DOHH2 (cell line): Measurements from ENCODE around the gene NRXN3.

Experiments used
- H3F3A ChIP-seq: fragments of 200-600 bp; sonication (generic), shearing (Covaris generic); 2 replicates; pipeline ENCODE4 v1.6.0; 2016; ENCODE audit warnings: antibody characterized with exemption, mild to moderate bottlenecking; ENCODE audit not compliant: control insufficient read depth, insufficient read depth
- H3K27ac ChIP-seq: fragments of 200-600 bp; sonication (generic); 2 replicates; pipeline ENCODE4 v1.5.1; 2014; ENCODE audit warnings: low read depth, mild to moderate bottlenecking, low read length, moderate library complexity
- H3K27me3 ChIP-seq: fragments of 200-600 bp; sonication (generic); 2 replicates; pipeline ENCODE4 v1.6.1; 2014; ENCODE audit warnings: mild to moderate bottlenecking, low read length, mixed read lengths; ENCODE audit not compliant: control insufficient read depth
- H3K36me3 ChIP-seq: fragments of 200-600 bp; sonication (generic); 2 replicates; pipeline ENCODE4 v1.6.1; 2014; ENCODE audit warnings: mild to moderate bottlenecking, low read length, moderate library complexity, mixed read lengths; ENCODE audit not compliant: control insufficient read depth
- H3K4me1 ChIP-seq: fragments of 200-600 bp; sonication (generic); 2 replicates; pipeline ENCODE4 v1.6.1; 2014; ENCODE audit warnings: mild to moderate bottlenecking, low read length, mixed read lengths; ENCODE audit not compliant: control insufficient read depth
- H3K4me2 ChIP-seq: fragments of 200-600 bp; sonication (generic); 2 replicates; pipeline ENCODE4 v1.6.0; 2014; ENCODE audit warnings: mild to moderate bottlenecking, low read length, moderate library complexity
- H3K4me3 ChIP-seq: fragments of 200-600 bp; sonication (generic); 2 replicates; pipeline ENCODE4 v1.5.1; 2014; ENCODE audit warnings: mild to moderate bottlenecking, low read length, mixed read lengths
- H3K79me2 ChIP-seq: fragments of 200-600 bp; sonication (generic); 2 replicates; pipeline ENCODE4 v1.6.1; 2014; ENCODE audit warnings: mild to moderate bottlenecking, low read length, mixed read lengths; ENCODE audit not compliant: control insufficient read depth
- H3K9me2 ChIP-seq: fragments of 200-600 bp; sonication (generic); replicated peaks from 2 replicates; pipeline ENCODE4 v1.6.1; 2014; ENCODE audit warnings: mild to moderate bottlenecking, low read length, mixed read lengths; ENCODE audit not compliant: control insufficient read depth
- H3K9me3 ChIP-seq: fragments of 200-600 bp; sonication (generic); 2 replicates; pipeline ENCODE4 v1.6.1; 2014; ENCODE audit warnings: antibody characterized with exemption, low read length, mixed read lengths; ENCODE audit not compliant: control insufficient read depth, insufficient read depth
- H4K20me1 ChIP-seq: fragments of 200-600 bp; sonication (generic); 2 replicates; pipeline ENCODE4 v1.6.0; 2014; ENCODE audit warnings: low read depth, mild to moderate bottlenecking, antibody characterized with exemption, low read length, moderate library complexity; ENCODE audit not compliant: control insufficient read depth, insufficient read depth
- EZH2phosphoT487 ChIP-seq: fragments of 200-600 bp; sonication (generic); IDR thresholded peaks from 2 replicates; pipeline ENCODE4 v1.6.1; 2017; ENCODE audit warnings: borderline replicate concordance, mild to moderate bottlenecking, antibody characterized with exemption, low read length, moderate library complexity, mixed read lengths
- TF ChIP-seq, protein P1 (sequence below): fragments of 200-600 bp; sonication (generic); IDR thresholded peaks from one replicate; pipeline ENCODE4 v1.5.1; 2014; ENCODE audit warnings: antibody characterized with exemption, mild to moderate bottlenecking, low read depth, low read length; ENCODE audit not compliant: poor library complexity, severe bottlenecking

Gene NRXN3

DNA sequence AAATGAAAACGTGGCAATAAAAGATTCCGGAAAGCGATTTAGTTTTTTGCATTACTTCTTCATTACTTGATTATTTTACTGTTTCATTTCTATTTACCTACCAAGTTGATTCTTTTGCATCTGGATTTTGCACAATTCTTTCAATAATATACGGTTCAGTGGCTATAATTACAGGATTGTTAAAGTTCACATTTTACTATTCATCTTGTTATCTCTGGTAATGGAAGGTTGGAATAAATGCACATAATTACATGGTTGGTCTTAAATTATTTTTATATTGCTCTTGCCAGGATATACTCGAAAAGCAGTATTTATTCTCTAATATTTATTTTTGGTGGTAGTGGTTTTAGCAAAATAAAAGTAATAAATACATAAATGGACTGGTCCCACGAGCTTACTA lies 1203.3 kb downstream of the NRXN3 start:
- H3K79me2 ChIP-seq = no peaks in the 10 kb centered on the region
- TF ChIP-seq, protein P1, sequence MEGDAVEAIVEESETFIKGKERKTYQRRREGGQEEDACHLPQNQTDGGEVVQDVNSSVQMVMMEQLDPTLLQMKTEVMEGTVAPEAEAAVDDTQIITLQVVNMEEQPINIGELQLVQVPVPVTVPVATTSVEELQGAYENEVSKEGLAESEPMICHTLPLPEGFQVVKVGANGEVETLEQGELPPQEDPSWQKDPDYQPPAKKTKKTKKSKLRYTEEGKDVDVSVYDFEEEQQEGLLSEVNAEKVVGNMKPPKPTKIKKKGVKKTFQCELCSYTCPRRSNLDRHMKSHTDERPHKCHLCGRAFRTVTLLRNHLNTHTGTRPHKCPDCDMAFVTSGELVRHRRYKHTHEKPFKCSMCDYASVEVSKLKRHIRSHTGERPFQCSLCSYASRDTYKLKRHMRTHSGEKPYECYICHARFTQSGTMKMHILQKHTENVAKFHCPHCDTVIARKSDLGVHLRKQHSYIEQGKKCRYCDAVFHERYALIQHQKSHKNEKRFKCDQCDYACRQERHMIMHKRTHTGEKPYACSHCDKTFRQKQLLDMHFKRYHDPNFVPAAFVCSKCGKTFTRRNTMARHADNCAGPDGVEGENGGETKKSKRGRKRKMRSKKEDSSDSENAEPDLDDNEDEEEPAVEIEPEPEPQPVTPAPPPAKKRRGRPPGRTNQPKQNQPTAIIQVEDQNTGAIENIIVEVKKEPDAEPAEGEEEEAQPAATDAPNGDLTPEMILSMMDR = no peak
- no peak for TF ChIP-seq EZH2phosphoT487
- H3K9me2 ChIP-seq = no peaks in the 10 kb centered on the region
- H3K4me1 ChIP-seq = no peaks in the 10 kb centered on the region
- H3K27me3 ChIP-seq = no peaks in the 10 kb centered on the region
- H3K36me3 ChIP-seq = no peaks in the 10 kb centered on the region
- H4K20me1 ChIP-seq = no peaks in the 10 kb centered on the region
- no peak overlapping the region for H3K27ac ChIP-seq
- no peak overlapping the region for H3K4me2 ChIP-seq
- no peaks in the 10 kb centered on the region for H3F3A ChIP-seq
- no peak overlapping the region for H3K4me3 ChIP-seq
- H3K9me3 ChIP-seq = no peaks in the 10 kb centered on the region

- no peak overlapping the region for H3K4me3 ChIP-seq
- H3K4me2 ChIP-seq = no peak overlapping the region
- no peaks in the 10 kb centered on the region for H3K4me1 ChIP-seq
- no peaks in the 10 kb centered on the region for H3F3A ChIP-seq
- TF ChIP-seq, protein P1 = no peak
- no peak for TF ChIP-seq EZH2phosphoT487
- H3K9me2 ChIP-seq = no peaks in the 10 kb centered on the region
- no peaks in the 10 kb centered on the region for H3K9me3 ChIP-seq
- H3K27ac ChIP-seq = no peak overlapping the region
- no peaks in the 10 kb centered on the region for H3K36me3 ChIP-seq
- H3K79me2 ChIP-seq = no peaks in the 10 kb centered on the region
- no peaks in the 10 kb centered on the region for H3K27me3 ChIP-seq
- no peaks in the 10 kb centered on the region for H4K20me1 ChIP-seq
These were observed 1205.2 kb downstream of the NRXN3 start for GRCh38 chr14:79375356-79375755.

GRCh38 chr14:79376557-79376956 lies 1206.4 kb downstream of the NRXN3 start:
- Histone ChIP-seq H3K36me3 (no peaks in the 10 kb centered on the region), H3K4me2 (no peak overlapping the region), H3K9me2 (no peaks in the 10 kb centered on the region), H4K20me1 (no peaks in the 10 kb centered on the region), H3K4me1 (no peaks in the 10 kb centered on the region), H3K79me2 (no peaks in the 10 kb centered on the region), H3F3A (no peaks in the 10 kb centered on the region), H3K27ac (no peak overlapping the region), H3K9me3 (no peaks in the 10 kb centered on the region), H3K27me3 (no peaks in the 10 kb centered on the region), H3K4me3 (no peak overlapping the region)
- TF ChIP-seq EZH2phosphoT487 = no peak
- TF ChIP-seq, protein P1 = no peak

- no peak overlapping the region for H3K4me3 ChIP-seq
- H3K9me3 ChIP-seq = no peaks in the 10 kb centered on the region
- TF ChIP-seq, protein P1 = no peak
- TF ChIP-seq EZH2phosphoT487 = no peak
These were observed 1207.8 kb downstream of the NRXN3 start for GRCh38 chr14:79378020-79378419.

More at GRCh38 chr14:79378020-79378419, 1207.8 kb downstream of the NRXN3 start:
- Histone ChIP-seq H3F3A (no peaks in the 10 kb centered on the region), H3K36me3 (no peaks in the 10 kb centered on the region), H3K4me1 (no peaks in the 10 kb centered on the region), H3K9me2 (no peaks in the 10 kb centered on the region), H3K27ac (no peak overlapping the region), H4K20me1 (no peaks in the 10 kb centered on the region), H3K4me2 (no peak overlapping the region), H3K79me2 (no peaks in the 10 kb centered on the region), H3K27me3 (no peaks in the 10 kb centered on the region)
